HG02938 (cell line): ENCODE data around the gene TYW1.
"Not testable (repeated sequence)": the region's sequence is repeated elsewhere in the genome, so short reads cannot be mapped to it uniquely, and the experiment has no call there.

Source experiments
- ATAC-seq: cut with Tn5 transposase; IDR thresholded peaks from one replicate; pipeline ENCODE4 v1.9.1; 2021; ENCODE audit warnings: mild to moderate bottlenecking, moderate library complexity; ENCODE audit not compliant: unreplicated experiment

The TYW1 gene

GRCh38 chr7:67128257-67128656 is 131.6 kb downstream of the TYW1 start:
- not testable (repeated sequence) for ATAC-seq

- not testable (repeated sequence) for ATAC-seq
Observed at GRCh38 chr7:67130766-67131165, 134.1 kb downstream of the TYW1 start.

GRCh38 chr7:67134912-67135311 is 138.3 kb downstream of the TYW1 start:
- ATAC-seq = not testable (repeated sequence)

- ATAC-seq = not testable (repeated sequence)
Observed at GRCh38 chr7:67135617-67136486, 139.2 kb downstream of the TYW1 start.

GRCh38 chr7:67137489-67137888 is 140.9 kb downstream of the TYW1 start:
- ATAC-seq = not testable (repeated sequence)

- not testable (repeated sequence) for ATAC-seq
Observed at GRCh38 chr7:67139876-67140275, 143.2 kb downstream of the TYW1 start.

- not testable (repeated sequence) for ATAC-seq
Observed at GRCh38 chr7:67141001-67141400, 144.4 kb downstream of the TYW1 start.

- not testable (repeated sequence) for ATAC-seq
Observed at GRCh38 chr7:67143091-67143786, 146.6 kb downstream of the TYW1 start.

- ATAC-seq = not testable (repeated sequence)
Observed at GRCh38 chr7:67145581-67146193, 149.1 kb downstream of the TYW1 start.

- not testable (repeated sequence) for ATAC-seq
Observed at GRCh38 chr7:67149131-67149530, 152.5 kb downstream of the TYW1 start.

GRCh38 chr7:67154374-67154773 is 157.7 kb downstream of the TYW1 start:
- ATAC-seq = not testable (repeated sequence)

GRCh38 chr7:67156064-67156463 is 159.4 kb downstream of the TYW1 start:
- ATAC-seq = not testable (repeated sequence)

- ATAC-seq = not testable (repeated sequence)
Observed at GRCh38 chr7:67163285-67163684, 166.7 kb downstream of the TYW1 start.

- ATAC-seq = peak; percentile 81
Observed at GRCh38 chr7:67171151-67171550, 174.5 kb downstream of the TYW1 start.

GRCh38 chr7:67176730-67177129 is 180.1 kb downstream of the TYW1 start:
- ATAC-seq = not testable (repeated sequence)

GRCh38 chr7:67178915-67179688 is 182.5 kb downstream of the TYW1 start:
- ATAC-seq = not testable (repeated sequence)

GRCh38 chr7:67182956-67183750 is 186.5 kb downstream of the TYW1 start:
- ATAC-seq = not testable (repeated sequence)

GRCh38 chr7:67184912-67185659 is 188.5 kb downstream of the TYW1 start:
- not testable (repeated sequence) for ATAC-seq

- peak; percentile 79 for ATAC-seq
Observed at GRCh38 chr7:67185660-67186129, 189.1 kb downstream of the TYW1 start.
